ENCODE data around the gene LIMK2. TPM values are rescaled to one million over a fixed set of nuclear protein-coding genes. Genes with fewer than 3 reads are reported as not detected.

The LIMK2 gene
- total and polyA plus RNA-seq, 7 experiments from 2014 or later: 13.1 to 49.9 (median 26.2) TPM

GRCh38 chr22:31259798-31260473, 47.8 kb downstream of the LIMK2 start:
- Histone ChIP-seq H3K4me1 (ENCODE audit: control insufficient read depth in 2 of 2, insufficient read depth in 2 of 2, low read length in 2 of 2) (no peaks in the 10 kb centered on the region), H3K36me3 (ENCODE audit: control insufficient read depth in 2 of 3, insufficient read depth in 3 of 3, low read length in 3 of 3) (peaks cover 0 to 55% (median 7%) of the 10 kb centered on the region in 3 experiments), H3K4me3 (ENCODE audit: low read length) (no peak overlapping the region), H3K27ac (ENCODE audit: low read depth, low read length) (no peak overlapping the region), H3K27me3 (ENCODE audit: control insufficient read depth in 2 of 2, insufficient read depth in 2 of 2, low read length in 2 of 2) (no peaks in the 10 kb centered on the region), H3K9me3 (ENCODE audit: control insufficient read depth in 2 of 3, low read length in 3 of 3) (no peaks in the 10 kb centered on the region)
- intact Hi-C loops (cut with micrococcal nuclease): no loop called here
- Mint-ChIP-seq H3K9me3 (no peaks in the 10 kb centered on the region), H3K27me3 (no peaks in the 10 kb centered on the region), H3K36me3 (peaks cover 15 to 53% (median 25%) of the 10 kb centered on the region in 5 donors), H3K27ac (peak overlapping the region in 3 of 9 donors; percentile 6 to 81 (median 13)), H3K4me1 (peaks cover 3 to 19% (median 14%) of the 10 kb centered on the region in 7 donors), H3K4me3 (no peak overlapping the region)
- POLR2A ChIA-PET: interaction anchor here (0.8 kb wide), 1 partner anchor 37 kb away, joined by 3 read pairs; no protein-coding TSS in a partner anchor
- CTCF ChIA-PET: interaction anchor here (0.5 to 0.6 kb wide), 2 partner anchors 79 to 279 kb away, joined by 3 read pairs; no protein-coding TSS in a partner anchor
- DNase-seq (no peak), ATAC-seq (no peak)

- Histone ChIP-seq H3K27me3 (ENCODE audit: control insufficient read depth in 2 of 2, insufficient read depth in 2 of 2, low read length in 2 of 2) (no peaks in the 10 kb centered on the region), H3K27ac (ENCODE audit: low read depth, low read length) (no peak overlapping the region), H3K36me3 (ENCODE audit: control insufficient read depth in 2 of 3, insufficient read depth in 3 of 3, low read length in 3 of 3) (peaks cover 0 to 55% (median 7%) of the 10 kb centered on the region in 3 experiments), H3K4me3 (ENCODE audit: low read length) (no peak overlapping the region), H3K9me3 (ENCODE audit: control insufficient read depth in 2 of 3, low read length in 3 of 3) (no peaks in the 10 kb centered on the region), H3K4me1 (ENCODE audit: control insufficient read depth in 2 of 2, insufficient read depth in 2 of 2, low read length in 2 of 2) (no peaks in the 10 kb centered on the region)
- no peak for ATAC-seq
- POLR2A ChIA-PET: interaction anchor here (0.6 kb wide), 1 partner anchor 48 kb away, joined by 3 read pairs; no protein-coding TSS in a partner anchor
- peaks cover 2 to 19% (median 10%) of the 10 kb centered on the region in 7 donors for H3K4me1 Mint-ChIP-seq
- no peaks in the 10 kb centered on the region for H3K9me3 Mint-ChIP-seq
- no peak overlapping the region for H3K4me3 Mint-ChIP-seq
- CTCF ChIA-PET: no interaction called here
- H3K27ac Mint-ChIP-seq: peak overlapping the region in 4 of 9 donors; percentile 3 to 46 (median 10)
- H3K27me3 Mint-ChIP-seq: no peaks in the 10 kb centered on the region
- peaks cover 15 to 50% (median 25%) of the 10 kb centered on the region in 5 donors for H3K36me3 Mint-ChIP-seq
- no peak for DNase-seq
- intact Hi-C loops (cut with micrococcal nuclease): no loop called here
These were observed 48.4 kb downstream of the LIMK2 start for GRCh38 chr22:31260474-31260856.

GRCh38 chr22:31262312-31263133, 50.4 kb downstream of the LIMK2 start:
- CTCF ChIA-PET: interaction anchor here (1.9 kb wide), 1 partner anchor 10 kb away, joined by 7 read pairs; no protein-coding TSS in a partner anchor
- H3K27me3 Mint-ChIP-seq: no peaks in the 10 kb centered on the region
- intact Hi-C loops (cut with micrococcal nuclease): no loop called here
- DNase-seq (no peak), ATAC-seq (no peak)
- no peaks in the 10 kb centered on the region for H3K9me3 Mint-ChIP-seq
- no peaks in the 10 kb centered on the region for H3K4me1 ChIP-seq (ENCODE audit: control insufficient read depth in 2 of 2, insufficient read depth in 2 of 2, low read length in 2 of 2)
- H3K27me3 ChIP-seq (ENCODE audit: control insufficient read depth in 2 of 2, insufficient read depth in 2 of 2, low read length in 2 of 2): no peaks in the 10 kb centered on the region
- POLR2A ChIA-PET: interaction anchor here (0.6 to 1.0 kb wide), 3 partner anchors 9 to 21 kb away, joined by 3 read pairs; no protein-coding TSS in a partner anchor
- H3K36me3 Mint-ChIP-seq: peaks cover 19 to 60% (median 30%) of the 10 kb centered on the region in 5 donors
- no peaks in the 10 kb centered on the region for H3K9me3 ChIP-seq (ENCODE audit: control insufficient read depth in 2 of 3, low read length in 3 of 3)
- H3K4me3 Mint-ChIP-seq: no peak overlapping the region
- H3K27ac ChIP-seq (ENCODE audit: low read depth, low read length): no peak overlapping the region
- peaks cover 0 to 76% (median 7%) of the 10 kb centered on the region in 3 experiments for H3K36me3 ChIP-seq (ENCODE audit: control insufficient read depth in 2 of 3, insufficient read depth in 3 of 3, low read length in 3 of 3)
- H3K4me1 Mint-ChIP-seq: peaks cover 0 to 13% (median 6%) of the 10 kb centered on the region in 7 donors
- peak overlapping the region in 3 of 9 donors; percentile 42 to 68 (median 60) for H3K27ac Mint-ChIP-seq
- no peak overlapping the region for H3K4me3 ChIP-seq (ENCODE audit: low read length)

GRCh38 chr22:31263896-31264640, 52.0 kb downstream of the LIMK2 start:
- Histone ChIP-seq H3K27ac (ENCODE audit: low read depth, low read length) (no peak overlapping the region), H3K4me1 (ENCODE audit: control insufficient read depth in 2 of 2, insufficient read depth in 2 of 2, low read length in 2 of 2) (no peaks in the 10 kb centered on the region), H3K9me3 (ENCODE audit: control insufficient read depth in 2 of 3, low read length in 3 of 3) (no peaks in the 10 kb centered on the region), H3K27me3 (ENCODE audit: control insufficient read depth in 2 of 2, insufficient read depth in 2 of 2, low read length in 2 of 2) (no peaks in the 10 kb centered on the region), H3K4me3 (ENCODE audit: low read length) (no peak overlapping the region), H3K36me3 (ENCODE audit: control insufficient read depth in 2 of 3, insufficient read depth in 3 of 3, low read length in 3 of 3) (peaks cover 0 to 76% (median 4%) of the 10 kb centered on the region in 3 experiments)
- ChIA-PET CTCF (interaction anchor here (0.7 kb wide), 1 partner anchor 39 kb away, joined by 3 read pairs; no protein-coding TSS in a partner anchor), POLR2A (interaction anchor here (1.0 kb wide), 1 partner anchor 28 kb away, joined by 3 read pairs; the partner anchor contains the start of gene PIK3IP1)
- no peak for DNase-seq
- no peaks in the 10 kb centered on the region for H3K9me3 Mint-ChIP-seq
- intact Hi-C loops (cut with micrococcal nuclease): no loop called here
- no peak overlapping the region for H3K4me3 Mint-ChIP-seq
- no peaks in the 10 kb centered on the region for H3K27me3 Mint-ChIP-seq
- no peak for ATAC-seq
- H3K27ac Mint-ChIP-seq: peak overlapping the region in 3 of 9 donors; percentile 20 to 86 (median 42)
- H3K36me3 Mint-ChIP-seq: peaks cover 12 to 55% (median 32%) of the 10 kb centered on the region in 5 donors
- H3K4me1 Mint-ChIP-seq: peaks cover 3 to 12% (median 5%) of the 10 kb centered on the region in 7 donors

GRCh38 chr22:31268281-31268680, 56.2 kb downstream of the LIMK2 start:
- peaks cover 0 to 35% (median 21%) of the 10 kb centered on the region in 5 donors for H3K36me3 Mint-ChIP-seq
- H3K27ac Mint-ChIP-seq: peak overlapping the region; percentile 43 to 93 (median 69)
- intact Hi-C loops (cut with micrococcal nuclease): no loop called here
- H3K4me3 Mint-ChIP-seq: no peak overlapping the region
- no peaks in the 10 kb centered on the region for H3K27me3 ChIP-seq (ENCODE audit: control insufficient read depth in 2 of 2, insufficient read depth in 2 of 2, low read length in 2 of 2)
- H3K4me3 ChIP-seq (ENCODE audit: low read length): no peak overlapping the region
- peaks cover 0 to 42% (median 0%) of the 10 kb centered on the region in 3 experiments for H3K36me3 ChIP-seq (ENCODE audit: control insufficient read depth in 2 of 3, insufficient read depth in 3 of 3, low read length in 3 of 3)
- H3K9me3 ChIP-seq (ENCODE audit: control insufficient read depth in 2 of 3, low read length in 3 of 3): no peaks in the 10 kb centered on the region
- no peaks in the 10 kb centered on the region for H3K27me3 Mint-ChIP-seq
- ChIA-PET CTCF (interaction anchor here (0.7 to 1.5 kb wide), 2 partner anchors 11 to 322 kb away, joined by 3 read pairs; no protein-coding TSS in a partner anchor), POLR2A (interaction anchor here (0.6 to 34.1 kb wide), 3 partner anchors 13 to 37 kb away, joined by 3 to 2331 read pairs (median 268); partner anchors contain the start of gene PIK3IP1)
- H3K4me1 Mint-ChIP-seq: peaks cover 16 to 48% (median 42%) of the 10 kb centered on the region in 7 donors
- peaks cover 0 to 25% of the 10 kb centered on the region in 2 donors for H3K4me1 ChIP-seq (ENCODE audit: control insufficient read depth in 2 of 2, insufficient read depth in 2 of 2, low read length in 2 of 2)
- peaks cover 0 to 2% (median 0%) of the 10 kb centered on the region in 11 donors for H3K9me3 Mint-ChIP-seq
- no peak for ATAC-seq
- DNase-seq: no peak
- H3K27ac ChIP-seq (ENCODE audit: low read depth, low read length): no peak overlapping the region

Measured in naive thymus-derived CD4-positive, alpha-beta T cell (primary cell).